ENCODE results near the gene TCFL5. TPM values are rescaled to one million over a fixed set of nuclear protein-coding genes. Genes with fewer than 3 reads are reported as not detected.

TCFL5 gene
- total RNA-seq, 3 donors from 2014 or later: 4.3 to 13.3 (median 6.6) TPM

DNA sequence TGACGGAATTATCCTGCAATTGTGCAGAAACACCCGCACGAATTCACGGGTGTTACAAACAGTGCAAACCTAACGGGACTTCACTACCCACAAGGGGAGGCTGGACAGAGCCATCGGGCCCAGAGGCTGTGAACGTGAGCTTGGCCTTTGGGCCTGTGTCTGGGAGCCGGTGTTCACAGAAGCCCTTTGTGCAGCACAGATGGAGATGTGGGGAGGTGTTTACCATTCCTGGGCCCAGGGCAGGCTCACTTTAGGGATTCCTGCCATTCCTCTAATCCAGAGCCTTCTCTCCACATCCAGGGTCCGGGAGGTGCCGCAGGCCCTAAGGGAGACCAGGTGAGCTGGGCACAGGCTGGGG, 29.8 kb downstream of the TCFL5 start:
- Histone ChIP-seq H3K4me3 (no peak overlapping the region), H3K36me3 (ENCODE audit: low read depth) (no peaks in the 10 kb centered on the region), H3K9me3 (no peaks in the 10 kb centered on the region), H3K4me1 (ENCODE audit: low read depth) (peaks cover 24% of the 10 kb centered on the region)
- ATAC-seq (peak; percentile 16), DNase-seq (no peak)
- intact Hi-C loops (cut with DNase I, micrococcal nuclease): no loop called here
- TF ChIP-seq, protein P1, sequence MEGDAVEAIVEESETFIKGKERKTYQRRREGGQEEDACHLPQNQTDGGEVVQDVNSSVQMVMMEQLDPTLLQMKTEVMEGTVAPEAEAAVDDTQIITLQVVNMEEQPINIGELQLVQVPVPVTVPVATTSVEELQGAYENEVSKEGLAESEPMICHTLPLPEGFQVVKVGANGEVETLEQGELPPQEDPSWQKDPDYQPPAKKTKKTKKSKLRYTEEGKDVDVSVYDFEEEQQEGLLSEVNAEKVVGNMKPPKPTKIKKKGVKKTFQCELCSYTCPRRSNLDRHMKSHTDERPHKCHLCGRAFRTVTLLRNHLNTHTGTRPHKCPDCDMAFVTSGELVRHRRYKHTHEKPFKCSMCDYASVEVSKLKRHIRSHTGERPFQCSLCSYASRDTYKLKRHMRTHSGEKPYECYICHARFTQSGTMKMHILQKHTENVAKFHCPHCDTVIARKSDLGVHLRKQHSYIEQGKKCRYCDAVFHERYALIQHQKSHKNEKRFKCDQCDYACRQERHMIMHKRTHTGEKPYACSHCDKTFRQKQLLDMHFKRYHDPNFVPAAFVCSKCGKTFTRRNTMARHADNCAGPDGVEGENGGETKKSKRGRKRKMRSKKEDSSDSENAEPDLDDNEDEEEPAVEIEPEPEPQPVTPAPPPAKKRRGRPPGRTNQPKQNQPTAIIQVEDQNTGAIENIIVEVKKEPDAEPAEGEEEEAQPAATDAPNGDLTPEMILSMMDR (IDR thresholded peaks at IDR 0.05): no peak

DNA sequence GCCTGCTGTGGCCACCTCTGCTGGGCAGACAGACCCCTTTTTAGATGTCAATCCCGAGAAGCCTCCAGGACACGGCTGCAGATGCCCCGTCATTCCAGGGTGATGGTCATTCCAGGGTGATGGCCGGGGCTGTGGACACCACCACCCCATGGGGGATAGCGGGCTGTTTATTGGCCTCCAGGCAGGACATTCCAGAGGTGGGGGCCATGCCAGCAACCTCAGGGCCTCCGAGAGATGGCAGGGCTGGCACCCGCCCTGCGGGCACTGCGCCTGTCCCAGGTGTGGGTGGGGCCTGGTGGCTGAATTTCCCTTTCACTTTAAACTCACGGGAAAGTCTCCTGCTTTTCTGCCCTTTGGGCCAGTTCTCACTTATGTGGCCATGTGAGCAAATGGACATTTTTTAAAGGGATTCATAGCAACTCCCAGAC, 30.2 kb downstream of the TCFL5 start:
- DNase-seq: peak in 2 of 3 donors; percentile 79 to 81
- TF ChIP-seq, protein P1 (IDR thresholded peaks at IDR 0.05): no peak
- intact Hi-C loops (cut with DNase I, micrococcal nuclease): no loop called here

DNA sequence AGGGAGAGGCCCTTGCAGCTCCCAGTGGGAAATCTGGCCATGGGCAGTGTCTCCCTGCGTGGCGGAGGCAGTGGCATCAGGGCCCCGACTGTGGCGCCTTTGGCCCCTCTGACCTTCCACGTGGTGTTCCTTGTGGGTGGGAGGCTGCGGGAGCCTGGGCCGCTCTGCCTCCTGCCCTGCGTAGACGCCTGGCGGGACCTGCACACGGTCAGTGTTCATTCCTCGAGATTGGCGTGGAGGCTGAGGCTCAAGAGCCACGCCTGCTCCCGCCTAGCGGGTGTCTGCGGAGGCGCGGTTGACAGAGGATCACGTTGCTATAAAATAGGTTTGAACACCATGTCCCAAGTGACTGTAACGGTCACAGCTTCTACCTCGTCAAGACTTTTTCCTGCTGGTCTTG, 30.8 kb downstream of the TCFL5 start:
- intact Hi-C loops (cut with DNase I, micrococcal nuclease): no loop called here
- no peak overlapping the region for H3K4me3 ChIP-seq
- peak; percentile 24 for ATAC-seq
- H3K4me1 ChIP-seq (ENCODE audit: low read depth): peaks cover 24% of the 10 kb centered on the region
- TF ChIP-seq, protein P1 (IDR thresholded peaks at IDR 0.05): no peak
- H3K36me3 ChIP-seq (ENCODE audit: low read depth): no peaks in the 10 kb centered on the region
- peak in 1 of 3 donors; percentile 45 for DNase-seq
- no peaks in the 10 kb centered on the region for H3K9me3 ChIP-seq

More for the DNA sequence above, 30.2 kb downstream of the TCFL5 start:
- peak; percentile 79 for ATAC-seq
- no peak overlapping the region for H3K4me3 ChIP-seq
- H3K36me3 ChIP-seq (ENCODE audit: low read depth): no peaks in the 10 kb centered on the region
- no peaks in the 10 kb centered on the region for H3K9me3 ChIP-seq
- H3K4me1 ChIP-seq (ENCODE audit: low read depth): peaks cover 24% of the 10 kb centered on the region

DNA sequence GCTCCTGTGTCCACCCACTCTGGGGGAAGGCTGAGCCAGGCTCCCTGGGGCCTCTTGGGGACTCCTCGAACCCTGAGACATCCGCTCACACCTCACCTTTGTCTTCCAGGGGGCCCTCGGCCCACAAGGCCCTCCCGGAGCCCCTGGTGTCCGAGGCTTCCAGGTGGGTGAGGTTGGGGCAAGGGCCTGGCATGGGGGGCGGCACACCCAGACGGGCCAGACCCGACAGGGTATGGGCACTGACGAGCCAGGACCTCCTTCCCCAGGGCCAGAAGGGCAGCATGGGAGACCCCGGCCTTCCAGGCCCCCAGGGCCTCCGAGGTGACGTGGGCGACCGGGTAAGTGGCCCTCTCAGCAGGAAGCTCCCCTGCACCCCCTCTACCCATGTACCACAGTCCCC, 31.4 kb downstream of the TCFL5 start:
- peak in 1 of 3 donors; percentile 31 for DNase-seq
- Histone ChIP-seq H3K4me3 (no peak overlapping the region), H3K9me3 (no peaks in the 10 kb centered on the region), H3K36me3 (ENCODE audit: low read depth) (no peaks in the 10 kb centered on the region), H3K4me1 (ENCODE audit: low read depth) (peaks cover 24% of the 10 kb centered on the region)
- ATAC-seq: no peak
- TF ChIP-seq, protein P1 (IDR thresholded peaks at IDR 0.05): no peak
- intact Hi-C loops (cut with DNase I, micrococcal nuclease): no loop called here

DNA sequence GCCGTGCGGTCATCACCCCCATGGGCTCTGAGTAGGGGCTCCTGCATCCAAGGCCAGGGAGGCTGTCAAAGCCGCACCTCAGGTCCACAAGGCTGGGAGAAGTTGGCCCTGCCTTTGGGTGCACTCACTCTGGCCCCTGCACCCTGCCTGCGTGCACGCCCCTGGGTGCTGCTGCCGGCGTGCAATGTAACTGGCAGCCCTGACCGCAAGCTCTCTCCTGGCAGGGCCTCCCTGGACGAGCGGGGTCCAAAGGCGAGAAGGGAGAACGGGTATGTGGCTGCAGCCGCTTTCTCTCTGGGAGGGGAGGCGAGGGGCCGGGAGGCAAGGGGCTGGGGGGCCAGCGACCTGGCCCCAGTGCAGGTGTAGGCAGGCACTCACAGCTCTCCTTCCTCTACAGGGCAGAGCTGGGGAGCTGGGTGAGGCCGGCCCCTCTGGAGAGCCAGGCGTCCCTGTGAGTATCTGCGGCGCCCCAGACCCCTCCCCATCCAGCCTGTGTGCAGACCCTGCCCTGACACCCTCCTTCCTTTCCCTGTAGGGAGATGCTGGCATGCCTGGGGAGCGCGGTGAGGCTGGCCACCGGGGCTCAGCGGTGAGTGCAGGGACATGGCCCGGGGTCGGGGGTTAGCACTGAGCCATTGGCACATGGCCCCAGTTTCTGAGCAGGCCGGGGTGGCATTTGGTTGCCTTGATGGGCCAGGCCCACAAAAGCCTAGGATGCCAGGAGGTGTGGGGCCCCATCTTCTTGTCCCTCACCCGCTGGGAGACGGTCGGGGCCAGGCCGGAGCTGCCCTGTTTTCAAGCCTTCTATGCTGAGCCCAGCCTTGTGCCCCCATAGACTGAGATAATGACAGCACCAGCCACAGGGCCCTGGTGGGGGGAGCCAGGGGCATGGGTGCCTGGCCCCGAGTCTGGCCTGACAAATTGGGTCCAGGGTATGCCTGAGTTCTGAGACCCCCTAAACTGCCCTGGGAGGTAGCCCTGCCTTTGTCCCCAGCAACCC, 32.1 kb downstream of the TCFL5 start:
- DNase-seq: peak in 1 of 3 donors; percentile 30
- no peak for ATAC-seq
- TF ChIP-seq, protein P1 (IDR thresholded peaks at IDR 0.05): no peak
- intact Hi-C loops (cut with DNase I, micrococcal nuclease): no loop called here
- Histone ChIP-seq H3K4me3 (no peak overlapping the region), H3K4me1 (ENCODE audit: low read depth) (peaks cover 27% of the 10 kb centered on the region), H3K36me3 (ENCODE audit: low read depth) (no peaks in the 10 kb centered on the region), H3K9me3 (no peaks in the 10 kb centered on the region)
